Measurements from ENCODE around the gene CRYBA1.
"Not testable (repeated sequence)": the region's sequence is repeated elsewhere in the genome, so short reads cannot be mapped to it uniquely, and the experiment has no call there.

Gene CRYBA1, protein sequence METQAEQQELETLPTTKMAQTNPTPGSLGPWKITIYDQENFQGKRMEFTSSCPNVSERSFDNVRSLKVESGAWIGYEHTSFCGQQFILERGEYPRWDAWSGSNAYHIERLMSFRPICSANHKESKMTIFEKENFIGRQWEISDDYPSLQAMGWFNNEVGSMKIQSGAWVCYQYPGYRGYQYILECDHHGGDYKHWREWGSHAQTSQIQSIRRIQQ

DNA sequence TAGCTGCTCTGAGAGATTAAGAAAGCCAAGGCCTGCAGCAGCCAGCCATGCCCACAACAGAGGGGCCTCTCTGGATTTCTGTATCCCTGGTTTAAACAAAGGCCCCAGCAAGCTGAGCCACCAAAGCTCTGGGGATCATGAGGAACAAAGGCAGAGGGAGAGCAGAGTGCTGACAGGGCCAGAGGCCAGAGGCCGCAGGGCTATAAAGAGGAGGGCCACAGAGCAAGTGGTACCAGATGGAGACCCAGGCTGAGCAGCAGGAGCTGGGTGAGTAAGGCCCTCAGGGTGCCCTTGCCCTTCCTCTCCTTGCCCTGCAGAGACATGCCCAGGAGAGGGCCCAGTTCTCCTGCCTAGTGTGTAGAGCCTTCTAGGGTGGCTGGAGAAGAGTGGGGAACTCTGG lies at the start of gene CRYBA1:
CRYBA1 (plus strand) TSS at position 232 of the 400 bp plus-strand sequence; CDS start at position 237, 5 bp downstream.
- no peak for DNase-seq

DNA sequence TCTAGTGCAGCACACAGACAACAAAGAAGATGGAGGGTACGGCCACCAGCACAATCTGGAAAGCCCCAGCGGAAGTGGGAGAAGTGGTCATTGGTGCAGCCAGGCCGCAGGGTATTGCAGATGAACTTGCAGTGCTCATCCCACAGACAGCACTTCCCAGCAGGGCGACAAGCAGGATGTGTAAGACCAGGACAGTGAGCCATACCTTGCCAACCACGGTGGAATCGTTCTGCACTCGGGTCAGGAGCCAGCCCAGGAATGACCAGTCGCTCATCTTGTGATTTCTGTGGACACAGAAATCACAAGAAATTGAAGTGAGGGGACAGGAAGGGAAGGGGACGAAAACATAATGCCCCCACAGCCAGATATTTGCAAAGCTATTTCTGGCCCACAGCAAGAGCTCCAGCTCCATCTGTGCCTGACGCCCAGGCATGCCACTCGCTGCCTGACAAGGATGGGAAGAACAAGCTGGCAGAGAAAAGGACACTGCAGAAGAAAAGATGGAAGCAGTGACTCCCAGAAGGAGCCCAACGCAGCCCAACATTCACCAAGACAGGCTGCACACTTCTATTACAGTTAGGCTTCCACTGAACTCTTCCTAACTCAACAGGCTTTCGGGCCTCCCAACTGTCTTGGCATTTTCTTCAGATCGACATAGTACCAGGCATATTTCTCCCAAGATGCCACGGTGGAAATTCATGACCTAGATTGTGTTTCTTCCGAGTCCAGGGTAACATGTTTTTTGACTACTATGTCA lies 49.0 kb upstream of the CRYBA1 start:
- DNase-seq: no peak

DNA sequence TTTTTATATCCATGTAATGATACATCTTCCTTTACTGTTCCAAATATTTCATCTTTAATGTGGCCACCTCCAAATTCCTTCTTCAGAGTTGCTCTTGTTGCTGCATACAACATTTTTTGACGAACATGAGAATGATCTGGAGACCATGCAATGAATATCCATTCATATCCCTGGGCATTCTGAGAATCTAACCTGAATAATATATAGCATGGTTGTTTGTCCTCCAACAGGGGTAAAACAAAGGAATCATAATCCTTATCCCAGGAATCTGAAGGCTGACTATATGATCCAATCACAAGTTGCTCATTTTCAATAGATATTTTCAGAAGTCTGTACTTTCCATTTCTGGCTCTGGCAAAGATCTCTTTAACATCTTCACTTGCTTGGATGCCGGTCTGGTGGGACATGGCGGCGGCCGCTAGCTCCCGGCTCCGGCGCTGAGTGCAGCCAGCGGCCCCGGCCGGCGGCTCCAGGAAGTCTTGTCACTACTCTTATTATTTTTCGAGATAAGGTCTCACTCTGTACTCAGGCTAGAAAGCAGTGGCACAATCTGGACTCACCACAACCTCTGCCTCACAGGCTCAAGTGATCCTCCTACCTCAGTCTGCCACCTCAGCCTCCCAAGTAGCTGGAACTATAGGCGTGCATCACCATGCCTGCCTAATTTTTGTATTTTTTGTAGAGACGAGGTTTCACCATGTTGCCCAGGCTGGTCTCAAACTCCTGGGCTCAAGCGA lies 42.4 kb upstream of the CRYBA1 start:
- not testable (repeated sequence) for DNase-seq

DNA sequence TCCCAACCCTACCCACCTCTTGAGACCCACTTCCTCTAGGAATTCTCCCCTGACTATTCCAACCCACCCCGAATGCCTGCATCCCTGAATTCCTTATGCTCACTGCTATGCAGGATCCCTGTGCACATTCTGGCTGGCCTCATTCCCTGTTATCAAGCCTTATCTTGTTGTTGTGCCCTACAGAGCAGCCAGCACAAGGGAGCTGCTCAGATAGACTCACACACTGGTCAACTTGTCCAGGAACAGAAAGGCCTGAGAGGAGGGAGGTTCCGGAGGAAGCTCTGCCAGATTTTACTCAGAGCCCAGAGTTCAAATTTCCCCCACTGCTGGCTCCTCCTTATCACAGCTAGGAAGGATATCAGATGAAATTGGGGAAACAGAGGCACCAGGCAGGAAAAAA lies 41.6 kb upstream of the CRYBA1 start:
- no peak for DNase-seq

DNA sequence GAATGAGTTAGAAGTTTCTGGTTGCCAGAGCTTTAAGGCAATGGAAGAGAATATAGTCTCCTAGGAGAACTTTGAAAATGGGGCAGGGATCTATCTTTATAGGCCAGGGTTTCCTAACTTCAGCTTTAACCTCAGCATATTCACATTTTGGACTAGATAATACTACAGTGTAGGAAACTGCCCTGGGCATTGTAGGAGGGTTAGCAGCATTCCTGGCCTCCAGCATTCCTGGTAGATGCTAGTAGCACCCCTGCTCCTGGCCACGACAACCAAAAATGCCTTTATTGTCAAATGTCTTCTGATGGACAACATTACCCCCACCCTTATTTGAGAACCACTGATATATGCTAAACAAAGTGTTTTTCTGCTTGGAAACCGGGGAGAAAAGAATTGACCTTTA lies 38.7 kb upstream of the CRYBA1 start:
- DNase-seq: no peak

DNA sequence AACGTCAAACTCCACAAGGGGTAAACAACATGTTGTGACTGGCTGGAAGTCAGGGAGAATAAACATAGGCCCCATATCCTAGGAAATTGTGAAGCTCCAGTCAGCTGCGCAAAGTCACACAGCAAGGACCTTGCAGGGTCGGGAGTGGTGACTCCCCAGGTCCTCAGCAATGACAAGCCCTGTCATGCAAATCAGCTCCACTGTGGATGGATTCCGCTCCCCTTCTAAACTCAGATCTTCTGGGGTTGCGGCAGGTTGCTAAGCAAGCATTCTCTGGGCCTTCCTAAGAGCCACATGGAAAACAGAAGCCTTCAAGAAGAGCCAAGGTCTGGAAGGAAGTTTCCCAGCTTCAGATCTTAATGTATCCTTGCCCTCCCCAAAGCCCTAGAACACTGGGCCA lies 37.6 kb upstream of the CRYBA1 start:
- DNase-seq: no peak

DNA sequence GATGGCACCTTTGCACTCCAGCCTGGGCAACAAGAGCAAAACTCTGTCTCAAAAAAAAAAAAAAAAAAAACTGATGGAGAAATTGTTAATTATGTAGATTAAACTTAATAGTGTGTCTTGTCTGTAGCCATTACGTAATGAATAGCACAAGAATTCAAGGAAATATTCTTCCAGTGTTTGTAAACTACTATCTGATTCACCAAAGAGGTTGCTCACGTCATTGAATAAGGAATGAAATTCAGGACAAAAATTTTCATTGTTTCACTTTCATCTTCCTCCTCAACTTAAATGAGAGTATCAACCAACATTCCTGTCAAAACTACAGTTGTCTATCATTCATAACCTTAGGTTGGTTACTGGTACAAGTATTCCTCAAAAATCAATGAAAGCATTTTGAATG lies 35.8 kb upstream of the CRYBA1 start:
- DNase-seq: no peak

DNA sequence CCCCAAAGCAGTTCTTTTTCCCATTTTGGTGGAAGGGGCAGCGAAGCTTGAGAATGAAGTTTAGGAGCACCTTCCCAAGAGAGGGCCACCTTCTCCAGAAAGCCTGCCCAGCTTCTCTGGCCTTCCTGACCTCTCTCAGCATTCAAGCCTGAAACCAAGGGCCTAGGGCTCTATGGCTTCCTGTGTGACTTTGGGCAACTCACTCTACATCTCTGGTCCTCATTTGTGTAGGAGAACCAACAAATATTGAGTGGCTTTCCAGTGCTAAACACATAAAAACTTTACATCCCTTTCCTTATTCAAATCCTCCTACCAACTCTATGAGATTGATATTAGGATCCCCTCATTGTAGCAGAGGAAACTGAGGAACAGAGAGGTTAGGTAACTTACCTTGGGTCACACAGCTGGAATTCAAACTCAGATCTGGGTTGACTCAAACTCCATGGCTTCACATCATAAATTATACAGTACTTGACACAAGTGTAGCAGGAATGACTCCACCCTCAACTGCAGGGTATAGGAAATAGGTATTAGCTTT lies 34.5 kb upstream of the CRYBA1 start:
- DNase-seq: no peak

DNA sequence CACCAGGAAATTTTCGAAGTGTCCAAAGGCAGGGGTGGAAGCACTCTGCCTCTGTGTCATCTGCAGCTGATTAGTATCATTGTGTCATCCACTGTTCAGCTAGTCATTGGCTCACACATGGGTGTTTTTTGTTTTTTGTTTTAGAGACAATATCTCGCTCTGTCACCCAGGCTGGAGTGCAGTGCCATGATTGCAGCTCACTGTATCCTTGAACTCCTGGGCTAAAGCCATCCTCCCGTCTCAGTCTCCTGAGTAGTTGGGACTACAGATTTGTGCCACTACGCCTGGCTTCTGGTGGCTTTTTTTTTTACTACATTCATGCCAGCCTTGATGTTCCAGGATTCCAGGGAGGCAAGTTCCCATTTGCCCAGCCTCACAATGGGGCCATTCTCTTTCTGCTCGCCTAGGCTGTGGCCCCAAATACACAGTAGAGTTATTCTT lies 34.0 kb upstream of the CRYBA1 start:
- no peak for DNase-seq

DNA sequence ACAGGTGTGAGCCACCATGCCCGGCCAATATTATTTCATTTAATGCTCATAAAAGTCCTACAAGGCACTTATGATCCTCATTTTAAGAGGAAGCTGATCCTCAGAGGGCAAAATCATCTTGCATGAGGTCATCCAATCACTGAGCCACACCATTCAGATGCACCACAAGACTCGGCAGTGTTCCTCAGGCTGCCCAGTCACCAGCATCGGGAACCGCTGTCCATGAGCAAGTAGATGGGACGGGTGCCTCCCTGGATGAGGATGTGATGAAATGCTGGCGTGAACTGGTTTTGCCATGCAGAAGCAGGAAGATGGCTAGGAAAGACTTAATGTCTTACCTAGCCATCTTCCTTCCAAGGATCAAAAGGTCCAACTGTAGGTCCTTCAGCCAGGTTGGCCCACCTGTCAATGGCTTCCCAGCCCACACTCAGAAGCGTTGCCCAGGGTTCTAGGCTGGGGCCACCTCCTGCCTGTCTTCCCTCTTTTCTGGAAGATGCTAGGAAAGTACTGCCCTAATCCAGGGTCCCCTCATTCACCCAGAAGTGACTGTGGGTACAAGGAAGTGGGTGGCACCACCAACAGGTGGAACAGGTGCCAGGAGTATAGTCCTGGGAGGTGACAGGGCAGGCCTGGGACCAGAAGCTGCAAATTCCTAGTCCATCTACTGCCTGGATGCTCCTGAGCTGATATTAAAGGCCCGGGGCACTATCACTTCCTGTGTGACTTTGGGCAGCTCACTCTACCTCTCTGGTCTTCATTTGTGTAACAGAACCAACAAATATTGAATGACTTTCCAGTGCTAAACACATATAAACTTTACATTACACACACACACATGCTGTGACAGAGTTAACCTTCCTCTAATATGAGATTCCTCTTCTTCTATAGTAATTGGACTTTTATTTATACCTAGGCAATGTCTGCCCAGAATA lies 32.2 kb upstream of the CRYBA1 start:
- no peak for DNase-seq

DNA sequence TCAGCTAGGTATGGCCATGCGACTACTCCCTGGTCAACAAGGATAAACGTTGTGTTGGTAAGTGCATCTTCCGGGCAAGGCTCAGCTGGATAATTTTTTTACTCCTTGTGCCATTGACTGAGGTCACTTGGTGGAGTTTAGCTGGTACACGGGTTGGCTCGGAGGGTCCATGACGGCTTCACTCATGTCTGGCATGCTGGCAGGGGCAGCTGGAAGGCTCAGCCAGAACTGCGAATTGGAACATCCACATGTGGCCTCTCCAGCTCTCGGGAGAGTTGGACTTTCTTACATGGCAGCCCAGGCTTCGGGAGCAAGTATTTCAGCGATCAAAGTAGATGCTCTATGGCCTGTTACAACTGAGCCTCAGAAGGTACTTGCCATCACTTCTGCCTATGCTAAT lies 31.5 kb upstream of the CRYBA1 start:
- no peak for DNase-seq

DNA sequence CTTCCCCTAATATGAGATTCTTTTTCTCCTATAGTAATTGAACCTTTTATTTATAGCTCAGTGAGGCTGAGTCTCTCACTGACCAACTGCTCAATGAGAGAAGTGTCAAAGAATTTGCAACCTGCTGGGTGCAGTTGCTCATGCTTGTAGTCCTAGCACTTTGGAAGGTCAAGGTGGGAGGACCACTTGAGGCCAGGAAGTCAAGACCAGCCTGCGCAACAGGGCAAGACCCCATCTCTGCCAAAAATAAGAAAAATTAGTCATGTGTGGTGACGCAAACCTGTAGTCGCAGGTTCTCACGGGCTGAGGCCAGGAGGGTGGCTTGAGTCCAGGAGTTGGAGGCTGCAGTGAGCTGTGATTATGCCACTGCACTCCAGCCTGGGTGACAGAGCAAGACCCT lies 30.9 kb upstream of the CRYBA1 start:
- no peak for DNase-seq

DNA sequence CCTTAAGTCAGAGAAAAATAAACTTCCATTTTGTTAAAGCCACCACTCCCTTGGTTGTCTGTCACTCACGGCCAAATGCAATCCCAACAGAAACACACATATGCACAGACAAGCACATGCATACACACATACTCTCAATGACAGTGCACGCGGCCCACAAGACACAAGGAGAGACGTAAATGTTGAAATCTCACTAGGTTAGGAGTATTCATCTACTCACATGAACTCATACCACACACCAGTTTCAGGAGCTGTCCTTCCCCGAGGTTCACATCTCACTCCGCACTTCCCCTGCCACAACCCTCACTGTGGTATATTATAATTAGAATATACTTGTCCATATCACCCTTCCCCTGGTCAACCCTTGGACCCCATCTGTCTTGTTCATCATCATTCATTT lies 30.5 kb upstream of the CRYBA1 start:
- DNase-seq: no peak

DNA sequence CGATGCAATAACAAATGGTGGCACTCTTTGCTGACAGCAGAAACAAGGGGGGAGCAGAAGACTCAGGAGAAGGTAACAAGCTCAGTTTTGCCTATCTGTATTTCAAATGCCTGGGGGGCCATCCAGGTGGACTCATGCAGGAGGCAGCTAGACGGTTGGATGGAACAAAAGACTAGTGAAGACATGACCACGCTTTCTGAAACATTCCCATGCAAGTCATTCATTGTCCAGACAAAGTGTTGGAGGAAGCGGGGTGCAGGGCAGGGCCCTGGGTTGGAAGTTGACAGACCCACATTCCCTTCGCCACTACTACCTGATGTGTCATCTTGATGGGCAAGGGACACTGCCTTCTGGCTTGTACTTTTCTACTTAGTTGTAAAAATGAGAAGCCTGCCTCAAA lies 29.8 kb upstream of the CRYBA1 start:
- DNase-seq: no peak

DNA sequence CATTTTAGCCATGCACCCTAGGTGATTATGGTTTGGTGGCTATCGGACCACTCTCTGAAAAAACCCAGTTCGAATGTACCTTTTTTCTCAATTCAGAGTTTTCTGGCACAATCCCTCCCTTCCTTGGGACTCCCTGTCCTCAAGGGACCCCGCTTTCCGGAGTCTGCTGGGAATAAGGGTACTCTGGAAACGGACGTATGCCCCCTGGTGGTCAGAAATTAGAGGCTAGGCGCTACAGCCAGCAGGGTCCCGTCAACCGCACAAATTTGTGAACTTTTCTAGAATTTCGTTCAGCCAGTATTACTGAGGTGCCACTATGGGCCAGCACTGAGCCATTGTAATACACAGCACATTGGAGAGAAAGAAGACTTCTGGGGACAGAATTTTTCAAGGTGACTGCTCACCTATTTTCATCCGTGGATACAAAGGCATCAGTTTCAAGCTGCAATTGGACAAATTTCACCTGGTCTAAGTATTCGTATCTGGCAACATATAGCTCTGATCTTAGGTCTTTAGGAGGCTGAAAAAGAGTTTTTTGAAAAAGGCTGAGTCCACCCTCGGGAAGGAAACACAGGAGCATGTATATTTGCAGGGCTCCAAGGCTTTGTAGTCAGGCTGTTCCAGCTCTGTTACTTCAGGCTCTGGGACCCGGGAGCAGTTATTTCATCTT lies 27.1 kb upstream of the CRYBA1 start:
- DNase-seq: peak; percentile 63 to 79 (median 63)

DNA sequence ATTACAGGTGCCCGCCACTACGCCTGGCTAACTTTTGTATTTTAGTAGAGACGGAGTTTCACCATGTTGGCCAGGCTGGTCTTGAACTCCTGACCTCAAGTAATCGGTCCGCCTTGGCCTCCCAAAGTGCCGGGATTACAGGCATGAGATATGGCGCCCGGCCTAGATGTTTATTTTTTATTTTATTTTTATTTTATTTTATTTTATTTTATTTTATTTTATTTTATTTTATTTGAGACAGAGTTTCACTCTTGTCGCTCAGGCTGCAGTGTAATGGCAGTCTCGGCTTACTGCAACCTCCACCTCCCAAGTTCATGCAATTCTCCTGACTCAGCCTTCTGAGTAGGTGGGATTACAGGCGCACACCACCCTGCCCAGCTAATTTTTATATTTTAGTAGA lies 25.3 kb upstream of the CRYBA1 start:
- not testable (repeated sequence) for DNase-seq

DNA sequence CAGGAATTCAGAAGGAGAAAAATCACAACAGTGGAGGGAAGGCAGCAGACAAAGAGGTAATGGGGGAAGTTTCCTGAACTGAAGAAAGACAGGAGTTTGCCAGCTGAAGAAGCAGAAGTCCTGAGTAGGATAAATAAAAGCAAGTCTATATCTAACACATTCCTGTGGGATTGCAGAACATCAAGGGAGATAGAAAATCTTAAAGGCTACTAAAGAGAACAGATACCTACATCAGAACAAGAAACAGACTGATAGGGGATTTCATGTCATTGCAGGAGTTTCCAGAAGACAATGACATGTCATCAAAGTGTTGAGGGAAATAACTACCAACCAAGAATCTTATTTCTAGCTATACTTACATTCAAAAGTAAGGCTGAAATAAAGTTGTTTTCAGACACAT lies 21.3 kb upstream of the CRYBA1 start:
- DNase-seq: no peak

DNA sequence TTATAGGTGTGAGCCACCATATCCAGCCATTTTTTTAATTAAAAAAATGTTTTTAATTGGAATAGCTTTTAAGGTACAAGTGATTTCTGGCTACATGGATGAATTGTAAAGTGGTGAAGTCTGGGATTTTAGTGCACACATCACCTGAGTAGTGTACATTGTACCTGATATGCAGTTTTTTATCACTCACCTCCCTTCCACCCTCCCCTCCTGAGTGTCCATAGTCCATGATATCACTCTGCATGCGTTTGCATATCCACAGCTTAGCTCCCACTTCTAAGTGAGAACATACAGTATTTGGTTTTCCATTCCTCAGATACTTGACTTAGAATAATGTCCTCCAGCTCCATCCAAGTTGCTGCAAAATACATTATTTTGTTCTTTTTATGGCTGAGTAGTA lies 13.4 kb upstream of the CRYBA1 start:
- DNase-seq: no peak

DNA sequence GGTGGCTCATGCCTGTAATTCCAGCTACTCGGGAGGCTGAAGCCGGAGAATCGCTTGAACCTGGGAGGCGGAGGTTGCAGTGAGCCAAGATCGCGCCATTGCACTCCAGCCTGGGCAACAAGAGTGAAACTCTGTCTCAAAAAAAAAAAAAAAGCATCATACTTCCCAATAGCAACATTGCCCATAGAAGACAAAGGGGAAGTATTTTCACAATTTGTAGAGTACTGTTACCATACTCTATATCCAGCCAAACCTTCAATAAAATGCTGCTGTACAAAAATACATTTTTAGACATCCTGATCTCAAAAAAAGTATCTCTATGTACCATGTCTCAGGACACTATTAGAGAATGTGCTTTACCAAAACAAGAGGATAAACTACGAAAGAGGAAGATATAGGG lies 11.7 kb upstream of the CRYBA1 start:
- DNase-seq: not testable (repeated sequence)

DNA sequence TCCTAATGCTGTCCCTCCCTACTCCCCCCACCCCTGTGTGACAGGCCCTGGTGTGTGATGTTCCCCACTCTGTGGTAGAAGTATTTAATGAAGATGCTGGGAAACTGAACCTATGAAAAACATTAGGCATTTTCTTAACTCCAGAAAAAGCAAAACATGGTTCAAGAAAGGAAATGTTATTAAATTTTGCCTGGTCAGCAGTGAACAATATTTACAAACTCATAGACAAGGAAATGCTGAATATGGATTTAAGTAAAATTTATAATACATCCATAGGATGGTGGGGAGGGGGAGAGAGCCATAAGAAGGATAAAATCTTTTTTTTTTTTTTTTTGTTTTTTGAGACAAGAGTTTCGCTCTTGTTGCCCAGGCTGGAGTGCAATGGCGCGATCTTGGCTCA lies 10.8 kb upstream of the CRYBA1 start:
- no peak for DNase-seq

DNA sequence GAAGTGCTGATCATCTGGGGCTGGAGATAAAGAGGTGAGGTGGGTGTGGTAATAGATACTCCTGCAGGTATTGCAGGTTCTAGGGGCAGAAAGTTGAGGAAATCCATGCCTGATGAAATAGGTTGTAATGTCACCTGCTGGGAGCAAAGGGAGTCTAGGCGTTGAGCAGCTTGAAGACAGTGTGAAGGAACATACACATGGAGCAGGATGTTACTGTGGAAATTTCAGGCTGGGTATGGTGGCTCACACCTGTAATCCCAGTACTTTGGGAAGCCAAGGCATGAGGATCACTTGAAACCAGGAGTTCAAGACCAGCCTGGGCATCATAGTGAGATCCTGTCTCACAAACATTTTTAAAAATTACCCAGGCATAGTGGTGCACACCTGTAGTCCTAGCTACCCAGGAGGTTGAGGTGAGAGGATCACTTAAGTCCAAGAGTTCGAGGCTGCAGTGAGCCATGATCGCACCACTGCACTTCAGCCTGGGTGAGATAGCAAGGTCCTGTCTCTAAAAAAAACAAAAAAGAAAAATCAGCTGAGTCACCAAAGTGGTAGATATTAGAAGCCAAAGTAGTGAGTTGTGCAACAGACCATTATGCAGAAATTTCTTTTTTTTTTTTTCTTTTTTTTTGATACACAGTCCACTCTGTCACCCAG lies 9.1 kb upstream of the CRYBA1 start:
- DNase-seq: no peak
